ENCODE measurements around the gene PLXNC1. TPM values are rescaled to one million over a fixed set of nuclear protein-coding genes. Genes with fewer than 3 reads are reported as not detected.
A peak's percentile ranks its signal among the peaks of the same experiment; 100 is the strongest.

PLXNC1 gene
- total and polyA plus RNA-seq, 2 of the 8 experiments (the other 6 are each of a cell fraction or from before 2014, with no cell fraction given): 0.83 to 2.0 TPM

GRCh38 chr12:94218233-94218632 is 69.9 kb downstream of the PLXNC1 start:
- Histone ChIP-seq H2AFZ (ENCODE audit: low read length) (no peak overlapping the region), H3K23me2 (ENCODE audit: low read depth, low read length) (no peaks in the 10 kb centered on the region), H3K18ac (ENCODE audit: extremely low read depth, low read length) (no peak overlapping the region), H4K20me1 (replicated peaks in 1 of 2; ENCODE audit: control insufficient read depth in 1 of 2, insufficient read depth in 2 of 2, low read length in 2 of 2) (no peaks in the 10 kb centered on the region), H3K14ac (ENCODE audit: insufficient read length) (no peak overlapping the region), H3K79me2 (ENCODE audit: control insufficient read depth in 1 of 2, insufficient read depth in 2 of 2, low read length in 2 of 2) (no peaks in the 10 kb centered on the region), H3K27ac (ENCODE audit: low read depth, low read length) (no peak overlapping the region), H3K79me1 (ENCODE audit: low read depth, low read length) (no peaks in the 10 kb centered on the region), H2BK20ac (ENCODE audit: low read length) (no peak overlapping the region), H4K8ac (ENCODE audit: extremely low read depth, insufficient read depth, low read length) (no peak overlapping the region), H3K4me1 (replicated peaks in 1 of 4; ENCODE audit: control insufficient read depth in 3 of 4, insufficient read depth in 4 of 4, low read length in 3 of 4) (no peaks in the 10 kb centered on the region), H3K23ac (ENCODE audit: insufficient read length) (no peak overlapping the region), H3K4ac (replicated peaks; ENCODE audit: insufficient read length, low read depth, low read length) (no peak overlapping the region), H3K27me3 (replicated peaks in 1 of 4; ENCODE audit: control insufficient read depth in 3 of 4, extremely low read depth in 1 of 4, insufficient read depth in 3 of 4, low read length in 3 of 4) (no peaks in the 10 kb centered on the region), H4K91ac (replicated peaks; ENCODE audit: insufficient read length, low read length) (no peak overlapping the region), H2AK5ac (ENCODE audit: low read depth, low read length) (no peak overlapping the region), H3K56ac (replicated peaks; ENCODE audit: insufficient read length, low read depth, low read length) (no peak overlapping the region), H4K5ac (ENCODE audit: insufficient read length, low read depth, low read length) (no peak overlapping the region), H2BK120ac (replicated peaks; ENCODE audit: low read depth, low read length) (no peak overlapping the region), H3K9me3 (ENCODE audit: insufficient read depth in 2 of 2, low read depth in 1 of 2, low read length in 1 of 2) (no peaks in the 10 kb centered on the region), H3K9ac (replicated peaks in 1 of 4; ENCODE audit: extremely low read depth in 1 of 4, low read depth in 3 of 4, low read length in 3 of 4) (no peak overlapping the region), H3K4me3 (ENCODE audit: extremely low read depth in 1 of 4, insufficient read depth in 2 of 4, low read depth in 3 of 4, low read length in 4 of 4) (no peak overlapping the region), H2BK12ac (ENCODE audit: low read depth, low read length) (no peak overlapping the region), H2BK15ac (ENCODE audit: low read length) (no peak overlapping the region), H2BK5ac (ENCODE audit: low read depth, low read length) (no peak overlapping the region), H3K4me2 (ENCODE audit: insufficient read depth in 1 of 2, low read depth in 2 of 2, low read length in 2 of 2) (no peak overlapping the region), H3K36me3 (ENCODE audit: control insufficient read depth in 2 of 4, insufficient read depth in 4 of 4, low read length in 3 of 4) (no peaks in the 10 kb centered on the region)
- POLR2A ChIA-PET (ENCODE audit: partially characterized antibody): no interaction called here
- TF ChIP-seq BACH1 (IDR thresholded peaks at IDR 0.05; ENCODE audit: low read length) (no peak), KDM1A (IDR thresholded peaks at IDR 0.05; ENCODE audit: borderline replicate concordance, low read length) (no peak), EGR1 (IDR thresholded peaks at IDR 0.05; ENCODE audit: borderline replicate concordance, low read depth, low read length) (no peak), SP2 (IDR thresholded peaks at IDR 0.05; ENCODE audit: low read length) (no peak), ASH2L (IDR thresholded peaks at IDR 0.05; ENCODE audit: low read length) (no peak), TAF7 (optimal IDR thresholded peaks at IDR 0.05; ENCODE audit: borderline replicate concordance, low read depth, low read length) (no peak), FOSL1 (IDR thresholded peaks at IDR 0.05; ENCODE audit: insufficient read depth, low read depth, low read length) (no peak), RFX5 (IDR thresholded peaks at IDR 0.05; ENCODE audit: borderline replicate concordance, low read depth, low read length) (no peak), RBBP5 (IDR thresholded peaks at IDR 0.05; ENCODE audit: borderline replicate concordance, low read depth, low read length) (no peak), CHD1 (IDR thresholded peaks at IDR 0.05; ENCODE audit: low read depth, low read length) (no peak), RXRA (IDR thresholded peaks at IDR 0.05; ENCODE audit: insufficient read depth, low read depth, low read length) (no peak), CTBP2 (IDR thresholded peaks at IDR 0.05; ENCODE audit: borderline replicate concordance, insufficient read depth, insufficient read length, low read length) (no peak), BRCA1 (IDR thresholded peaks at IDR 0.05; ENCODE audit: low read depth, low read length) (no peak)
- DNase-seq (ENCODE audit: low read depth in 1 of 2, low spot score in 2 of 2): peak in 1 of 2 experiments; percentile 10
- CTCF ChIA-PET (ENCODE audit: partially characterized antibody): interaction anchor here (1.1 kb wide), 1 partner anchor 39 kb away, joined by 3 read pairs; no protein-coding TSS in a partner anchor
- 97% methylated on average over 3 of the region's 3 CpGs; no CpG with 5 or more reads in 1 of the 2 experiments for WGBS, 2 experiments (ENCODE audit: extremely low coverage in 1 of 2, insufficient coverage in 1 of 2, insufficient read length in 1 of 2, insufficient replicate concordance in 2 of 2, low coverage in 1 of 2, low lambda C conversion rate in 2 of 2, missing lambda C conversion rate in 1 of 2)
- no peak for FAIRE-seq
